GM11168 (cell line): ENCODE results near the gene TRMT112.

ENCODE experiments used
- in situ Hi-C: fragments of 300-500 bp; cut with MboI; formaldehyde crosslinking; loops from one replicate; pipeline ENCODE4 v1.12.0; 2022; ENCODE audit warnings: low sequenced_read_pairs; ENCODE audit not compliant: unreplicated experiment

Gene TRMT112

DNA sequence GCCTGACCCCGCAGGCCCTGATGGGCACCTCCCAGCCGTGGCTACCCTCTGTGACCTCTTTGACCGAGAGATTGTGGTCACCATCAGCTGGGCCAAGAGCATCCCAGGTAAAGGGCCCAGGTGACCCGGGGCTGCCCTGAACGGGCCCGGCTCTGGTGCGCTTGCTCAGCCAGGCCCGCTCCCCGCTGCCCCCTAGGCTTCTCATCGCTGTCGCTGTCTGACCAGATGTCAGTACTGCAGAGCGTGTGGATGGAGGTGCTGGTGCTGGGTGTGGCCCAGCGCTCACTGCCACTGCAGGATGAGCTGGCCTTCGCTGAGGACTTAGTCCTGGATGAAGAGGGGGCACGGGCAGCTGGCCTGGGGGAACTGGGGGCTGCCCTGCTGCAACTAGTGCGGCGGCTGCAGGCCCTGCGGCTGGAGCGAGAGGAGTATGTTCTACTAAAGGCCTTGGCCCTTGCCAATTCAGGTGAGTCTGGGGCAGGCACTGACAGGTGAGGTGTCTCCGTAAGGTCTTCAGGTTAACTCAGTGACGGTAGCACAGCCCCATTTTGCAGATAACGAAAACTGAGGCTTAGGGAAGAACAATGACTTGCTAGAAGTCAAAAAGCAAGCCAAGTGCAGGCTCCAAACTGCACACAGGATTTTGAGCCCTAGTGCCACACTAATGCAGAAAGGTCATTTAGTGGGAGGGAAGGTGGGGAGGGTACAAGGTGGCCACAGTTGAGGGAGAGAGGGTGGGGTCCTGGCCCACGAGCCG lies 2.4 kb downstream of the TRMT112 start:
- in situ Hi-C loops, result no loop called here

- in situ Hi-C loops, result no loop called here
Measured at GRCh38 chr11:64314146-64314804, 3.1 kb downstream of the TRMT112 start.

- in situ Hi-C loops, result no loop called here
Measured at GRCh38 chr11:64313491-64314145, 3.7 kb downstream of the TRMT112 start.

DNA sequence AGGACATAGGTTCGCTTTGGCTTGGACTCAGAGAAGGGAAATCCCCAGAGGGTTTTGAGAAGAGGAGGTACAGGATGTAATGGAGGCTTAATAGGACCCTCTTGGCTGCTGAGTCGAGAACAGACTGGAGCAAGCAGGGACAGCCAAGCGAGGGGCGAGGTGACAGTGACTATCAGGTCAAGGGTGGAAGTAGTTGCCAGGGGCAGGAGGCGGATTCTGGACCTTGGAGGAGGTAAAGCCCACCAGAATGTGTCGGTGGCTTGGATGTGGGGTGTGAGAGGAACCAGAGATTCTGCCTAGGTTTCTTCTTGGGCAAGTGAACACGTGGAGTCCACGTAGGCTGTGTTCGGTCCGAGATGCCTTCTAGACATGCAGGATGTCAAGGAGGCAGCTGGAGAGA lies 4.4 kb downstream of the TRMT112 start:
- in situ Hi-C loops, result no loop called here

GRCh38 chr11:64307795-64308194 lies 9.6 kb downstream of the TRMT112 start:
- in situ Hi-C loops, result loop anchor here (10.0 kb wide), 1 partner anchor 113 kb away; no protein-coding TSS in a partner anchor

- in situ Hi-C loops, result loop anchor here (10.0 kb wide), 1 partner anchor 112 kb away; no protein-coding TSS in a partner anchor
Measured at GRCh38 chr11:64306876-64307622, 10.3 kb downstream of the TRMT112 start.

DNA sequence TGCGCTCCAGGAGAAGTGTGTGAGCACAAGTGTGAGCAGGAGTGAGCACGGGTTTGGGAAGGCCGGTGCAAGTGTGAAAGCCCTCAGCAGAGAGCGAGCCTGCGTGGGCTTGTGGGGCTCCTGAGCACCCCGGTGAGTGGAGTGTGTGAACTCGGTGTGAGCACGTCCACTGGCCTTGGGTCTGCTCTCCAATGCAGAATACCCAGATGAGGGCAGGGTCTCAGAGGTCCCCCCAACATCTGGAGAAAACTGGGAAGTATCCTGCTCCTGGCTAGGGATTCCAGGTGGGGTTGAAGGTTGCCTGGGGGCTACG lies 10.8 kb downstream of the TRMT112 start:
- in situ Hi-C loops, result loop anchor here (10.0 kb wide), 1 partner anchor 112 kb away; no protein-coding TSS in a partner anchor

DNA sequence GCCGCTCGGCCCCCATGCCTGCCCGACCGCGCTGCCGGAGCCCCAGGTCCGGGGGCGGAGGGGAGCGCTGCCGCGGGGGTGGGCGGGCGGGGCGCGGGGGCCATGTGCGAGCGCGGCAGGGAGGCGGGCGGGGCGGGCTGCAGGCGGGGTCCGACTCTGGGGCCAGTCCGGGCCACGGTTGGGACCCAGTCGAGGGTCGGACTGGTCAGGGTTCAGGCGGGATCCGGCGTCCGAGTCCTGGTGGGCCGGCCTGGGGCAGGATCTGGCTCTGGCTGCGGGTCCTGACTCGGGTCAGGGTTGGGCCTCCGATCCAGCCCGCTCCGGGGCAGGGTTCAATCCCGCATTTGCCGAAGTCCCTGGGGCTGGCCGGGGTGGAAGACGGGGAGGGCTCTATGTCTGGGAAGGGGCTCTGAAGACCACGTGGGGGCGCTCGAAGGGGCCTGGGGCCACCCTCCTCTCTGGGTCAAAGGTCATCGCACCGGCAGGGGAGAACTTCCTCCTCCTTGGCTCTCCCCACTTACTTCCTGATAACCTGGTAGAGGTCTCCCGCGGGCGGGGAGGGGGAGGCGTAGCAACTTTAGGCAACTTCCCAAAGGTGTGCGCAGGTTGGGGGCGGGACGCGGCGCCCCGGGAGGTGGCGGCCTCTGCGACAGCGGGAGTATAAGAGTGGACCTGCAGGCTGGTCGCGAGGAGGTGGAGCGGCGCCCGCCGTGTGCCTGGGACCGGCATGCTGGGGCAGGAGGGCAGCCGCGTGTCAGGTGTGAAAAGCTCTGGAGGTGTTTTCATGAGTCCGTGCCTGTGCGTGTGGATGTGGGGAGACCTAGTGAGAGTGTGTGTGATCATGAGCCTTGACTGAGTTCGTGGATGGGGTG lies 11.4 kb downstream of the TRMT112 start:
- in situ Hi-C loops, result loop anchor here (10.0 kb wide), 1 partner anchor 111 kb away; no protein-coding TSS in a partner anchor

GRCh38 chr11:64305075-64305690 lies 12.2 kb downstream of the TRMT112 start, which contains the start of gene ESRRA:
Gene ESRRA, plus strand, starts transcription at chr11:64305524. Its CDS starts 1,656 bp downstream, at chr11:64307180.
- in situ Hi-C loops, result loop anchor here (10.0 kb wide), 1 partner anchor 110 kb away; no protein-coding TSS in a partner anchor

DNA sequence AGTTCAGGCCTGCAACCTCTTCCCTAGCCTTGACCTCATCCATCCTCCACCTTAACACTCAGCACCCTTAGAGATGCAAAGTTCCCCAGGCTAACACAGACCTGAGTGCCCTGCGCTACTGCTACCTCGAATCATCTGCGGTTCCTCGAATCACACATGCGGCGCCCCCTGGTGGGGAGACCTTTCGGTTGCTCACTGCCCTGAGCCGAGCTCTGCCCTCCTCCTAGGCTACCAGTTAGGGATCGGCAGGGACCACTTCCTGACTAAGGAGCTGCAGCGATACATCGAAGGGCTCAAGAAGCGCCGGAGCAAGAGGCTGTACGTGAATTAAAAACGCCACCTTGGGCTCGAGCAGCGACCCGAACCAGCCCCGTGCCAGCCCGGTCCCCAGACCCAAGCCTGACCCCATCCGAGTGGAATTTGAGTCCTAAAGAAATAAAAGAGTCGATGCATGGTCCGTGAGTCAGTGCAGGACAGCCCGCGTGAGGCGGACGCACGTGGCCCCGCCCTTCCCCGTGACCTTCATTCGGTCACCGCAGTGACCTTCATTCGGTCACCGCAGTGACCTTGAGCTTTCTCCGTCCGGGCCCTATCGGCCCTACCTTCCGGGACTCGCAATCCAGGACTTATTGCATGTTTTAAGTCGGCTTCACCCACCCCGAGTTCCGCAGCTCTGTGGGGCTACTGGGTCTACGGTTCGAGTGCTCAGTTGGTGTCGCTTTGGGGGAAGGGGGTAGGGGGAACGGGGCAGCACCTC lies 12.9 kb downstream of the TRMT112 start:
- in situ Hi-C loops, result loop anchor here (10.0 kb wide), 1 partner anchor 110 kb away; no protein-coding TSS in a partner anchor

DNA sequence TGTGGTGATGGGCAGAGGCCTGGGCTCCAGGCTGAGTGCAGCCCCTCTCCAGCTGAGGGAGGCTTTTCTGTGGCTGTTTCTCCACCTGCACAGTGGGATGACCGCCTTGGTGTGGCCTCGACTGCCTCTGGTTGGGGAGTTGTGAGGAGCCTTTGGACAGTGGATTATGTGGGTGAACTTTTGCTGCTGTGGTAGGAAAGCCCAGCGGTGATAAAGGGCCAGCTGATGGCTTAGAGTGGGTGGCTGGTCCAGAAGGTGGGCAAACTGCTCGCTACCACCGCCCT lies 13.4 kb downstream of the TRMT112 start:
- in situ Hi-C loops, result loop anchor here (10.0 kb wide), 1 partner anchor 109 kb away; no protein-coding TSS in a partner anchor

DNA sequence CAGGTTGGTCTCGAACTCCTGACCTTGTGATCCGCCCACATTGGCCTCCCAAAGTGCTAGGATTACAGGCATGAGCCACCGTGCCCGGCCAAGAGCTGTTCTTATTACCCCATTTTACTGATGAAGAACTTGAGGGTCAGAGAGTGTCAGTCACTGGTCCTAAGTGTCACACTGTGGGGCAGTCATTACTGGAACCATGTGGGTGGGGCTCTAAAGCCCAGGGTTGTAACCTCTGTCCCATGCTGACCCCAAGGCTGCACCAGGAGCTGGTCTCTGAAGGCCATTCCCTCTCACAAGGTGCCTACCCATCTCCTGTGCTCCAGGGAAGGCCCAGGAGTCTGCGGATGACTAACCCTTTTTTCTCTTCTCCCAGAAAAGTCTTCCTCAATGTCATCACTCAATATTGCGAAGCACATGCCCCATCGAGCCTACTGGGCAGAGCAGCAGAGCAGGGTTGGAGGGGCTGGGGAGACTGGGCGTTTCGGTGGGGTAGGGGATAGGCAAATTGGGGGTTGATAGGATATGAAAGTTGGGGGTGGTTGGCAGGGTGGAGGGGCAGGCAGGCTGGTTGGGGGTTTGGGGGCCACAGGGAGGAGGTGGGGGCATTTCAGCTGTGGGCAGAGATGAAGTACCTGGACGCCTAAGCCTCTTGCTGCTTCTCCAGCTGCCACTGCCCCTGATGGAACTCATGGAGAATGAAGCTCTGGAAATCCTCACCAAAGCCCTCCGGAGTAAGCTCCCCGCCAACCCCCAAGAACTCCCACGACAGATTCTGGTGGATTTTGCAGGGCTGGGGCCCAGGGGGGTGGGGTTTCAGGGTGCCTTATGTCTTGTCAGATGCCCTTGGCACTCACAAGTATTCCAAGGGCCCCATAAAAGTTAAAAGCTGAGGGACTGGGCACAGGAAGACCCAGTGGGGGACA lies 14.0 kb downstream of the TRMT112 start:
- in situ Hi-C loops, result loop anchor here (10.0 kb wide), 1 partner anchor 109 kb away; no protein-coding TSS in a partner anchor

DNA sequence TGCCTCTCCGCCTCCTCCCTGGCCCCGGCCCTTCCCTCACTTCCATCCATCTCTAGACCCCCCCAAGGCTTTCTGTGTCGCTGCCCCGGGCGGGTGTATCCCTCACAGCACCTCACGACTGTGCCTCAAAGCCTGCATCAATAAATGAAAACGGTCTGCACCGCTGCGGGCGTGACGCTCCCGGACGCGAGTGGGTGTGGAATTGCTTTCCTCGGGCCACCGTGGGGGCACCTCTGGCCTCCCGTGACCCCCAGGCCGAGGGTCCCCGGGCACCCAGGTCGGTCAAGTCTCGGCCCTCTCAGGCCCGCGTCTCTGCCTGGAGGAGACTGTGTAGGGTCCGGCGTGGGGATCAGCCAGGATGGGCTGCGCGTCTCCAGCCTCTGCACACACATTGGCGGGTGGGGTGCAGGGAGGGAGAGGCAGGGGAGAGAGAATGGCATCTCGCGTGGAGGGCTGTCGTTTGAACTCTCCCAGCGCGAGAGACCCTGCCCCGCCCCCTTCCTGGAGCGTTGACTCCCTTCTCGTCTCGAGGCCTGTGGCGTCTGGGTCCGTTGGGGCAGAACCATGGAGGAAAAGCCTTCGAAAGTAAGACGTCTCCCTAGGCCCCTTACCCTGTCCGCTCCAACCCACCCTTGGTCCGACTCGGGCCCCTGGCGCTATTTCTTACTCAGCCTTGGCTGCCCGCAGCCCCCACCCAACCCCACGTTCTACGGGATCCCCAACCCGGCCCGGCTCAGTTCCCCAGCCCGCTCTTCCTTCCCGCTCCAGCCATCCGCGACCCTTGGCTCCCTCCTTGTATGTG lies 17.3 kb downstream of the TRMT112 start, which contains the start of gene CATSPERZ:
TSS of gene CATSPERZ (plus strand) at position 512 of the 802 bp plus-strand sequence. CDS start at position 565, 53 bp downstream.
- in situ Hi-C loops, result loop anchor here (10.0 kb wide), 1 partner anchor 105 kb away; no protein-coding TSS in a partner anchor

GRCh38 chr11:64298966-64299846 lies 18.2 kb downstream of the TRMT112 start:
- in situ Hi-C loops, result no loop called here

GRCh38 chr11:64297699-64298358 lies 19.5 kb downstream of the TRMT112 start:
- in situ Hi-C loops, result no loop called here
